H1 (cell line): ENCODE measurements around the gene FGFRL1. TPM values are rescaled to one million over a fixed set of nuclear protein-coding genes. Genes with fewer than 3 reads are reported as not detected.

ENCODE experiments used
- CBX5 ChIP-seq: fragments of 300-800, 300-1000 bp; sonication (generic); IDR thresholded peaks from 2 replicates; pipeline ENCODE4 v1.7.1; 2016; ENCODE audit warnings: antibody characterized with exemption, low read length, low read depth
- CEBPB ChIP-seq: IDR thresholded peaks from 2 replicates; pipeline ENCODE4 v1.6.1; 2012; ENCODE audit warnings: low read depth, low read length
- CTBP2 ChIP-seq: IDR thresholded peaks from 2 replicates; pipeline ENCODE4 v1.7.0; 2011; ENCODE audit warnings: borderline replicate concordance, mild to moderate bottlenecking, moderate library complexity, mixed read lengths, low read length; ENCODE audit not compliant: insufficient read depth, insufficient read length
- polyA plus RNA-seq, 7 experiments: library from polyadenylated mRNA; depleted of rRNA in 3 of 7; stranded (reverse) in 5 of 7; unstranded in 2 of 7; fragments of >200 nt in 5 of 7; fragments of 200-250 nt in 2 of 7; gene quantifications; 1 replicate in 5 of 7; 2 replicates in 1 of 7; 4 replicates in 1 of 7; pipeline versions ENCODE4 v1.2.1 to v1.2.3, GENCODE V29; 2011 to 2013; ENCODE audit warnings: missing spikeins in 2 of 7, mixed read lengths in 2 of 7
- total RNA-seq: library from RNA; stranded (reverse); fragmentation: NEBNext Ultra II Directional; extraction: Animal tissue kit (Norgen Biotek cat#: 25700); gene quantifications from 2 replicates; pipeline ENCODE4 v1.2.1, GENCODE V29; 2021

FGFRL1 gene
- total and polyA plus RNA-seq, 2 of the 8 experiments (the other 6 are each of a cell fraction or from before 2014, with no cell fraction given), result 18.9 to 34.6 TPM

- TF ChIP-seq CBX5, result no peak
- no peak for TF ChIP-seq CEBPB
- TF ChIP-seq CTBP2, result no peak
- TF ChIP-seq, all 59 proteins: peak for 0
These were observed 43.2 kb upstream of the FGFRL1 start (continued) for GRCh38 chr4:968221-968620.
